ENCODE results near the gene POLA2. TPM values are rescaled to one million over a fixed set of nuclear protein-coding genes. Genes with fewer than 3 reads are reported as not detected.

Gene POLA2
- total RNA-seq, 1 donor from 2014 or later = 8.6 TPM

DNA sequence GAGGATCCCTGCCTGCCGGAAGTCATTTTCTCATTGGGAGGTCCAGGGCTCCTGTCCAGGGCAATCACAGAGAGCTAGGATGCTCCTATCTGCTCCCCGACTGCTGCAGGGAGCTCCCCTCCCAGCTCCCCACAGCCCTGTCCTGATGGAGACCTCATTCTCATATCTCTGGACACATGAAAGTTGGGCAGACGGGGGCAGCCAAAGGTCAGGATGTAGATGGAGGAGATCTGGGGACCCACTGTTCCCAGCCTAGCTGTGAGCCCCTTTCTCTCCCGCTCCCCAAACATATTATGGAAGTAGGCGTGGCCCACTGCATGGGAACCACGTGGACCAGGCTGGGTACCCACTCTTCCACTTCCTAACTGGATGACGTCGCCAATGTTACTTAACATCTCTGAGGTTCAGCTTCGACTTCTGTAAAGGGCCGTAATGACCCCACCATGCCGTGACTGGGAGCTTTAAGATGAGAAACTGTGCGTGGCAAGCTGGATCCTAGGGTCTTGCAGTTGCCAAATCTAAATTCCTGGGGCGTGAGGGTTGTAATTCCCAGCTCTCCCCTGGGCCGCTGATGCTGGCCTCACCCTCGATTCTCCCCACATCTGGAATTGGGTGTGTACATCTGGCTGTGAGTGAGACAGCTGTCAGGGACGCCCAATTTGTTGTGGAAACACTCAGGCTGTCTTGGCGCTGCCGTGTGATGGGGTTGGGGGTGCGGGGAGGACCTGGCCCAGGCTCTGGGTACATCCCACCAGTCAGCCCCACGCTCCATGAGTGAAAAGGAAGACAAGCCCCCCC, 54.7 kb downstream of the POLA2 start:
- H3K27ac Mint-ChIP-seq (ENCODE audit: unreplicated experiment) = peak overlapping the region; percentile 85
- no peaks in the 10 kb centered on the region for H3K36me3 Mint-ChIP-seq (ENCODE audit: unreplicated experiment)
- DNase-seq = no peak
- peaks cover 2% of the 10 kb centered on the region for H3K9me3 Mint-ChIP-seq (ENCODE audit: unreplicated experiment)
- peak overlapping the region; percentile 96 for H3K4me3 Mint-ChIP-seq (ENCODE audit: unreplicated experiment)
- peaks cover 13% of the 10 kb centered on the region for H3K4me1 Mint-ChIP-seq (ENCODE audit: low read depth, unreplicated experiment)
- peaks cover 12% of the 10 kb centered on the region for H3K27me3 Mint-ChIP-seq (ENCODE audit: unreplicated experiment)
- TF ChIP-seq, protein P1, sequence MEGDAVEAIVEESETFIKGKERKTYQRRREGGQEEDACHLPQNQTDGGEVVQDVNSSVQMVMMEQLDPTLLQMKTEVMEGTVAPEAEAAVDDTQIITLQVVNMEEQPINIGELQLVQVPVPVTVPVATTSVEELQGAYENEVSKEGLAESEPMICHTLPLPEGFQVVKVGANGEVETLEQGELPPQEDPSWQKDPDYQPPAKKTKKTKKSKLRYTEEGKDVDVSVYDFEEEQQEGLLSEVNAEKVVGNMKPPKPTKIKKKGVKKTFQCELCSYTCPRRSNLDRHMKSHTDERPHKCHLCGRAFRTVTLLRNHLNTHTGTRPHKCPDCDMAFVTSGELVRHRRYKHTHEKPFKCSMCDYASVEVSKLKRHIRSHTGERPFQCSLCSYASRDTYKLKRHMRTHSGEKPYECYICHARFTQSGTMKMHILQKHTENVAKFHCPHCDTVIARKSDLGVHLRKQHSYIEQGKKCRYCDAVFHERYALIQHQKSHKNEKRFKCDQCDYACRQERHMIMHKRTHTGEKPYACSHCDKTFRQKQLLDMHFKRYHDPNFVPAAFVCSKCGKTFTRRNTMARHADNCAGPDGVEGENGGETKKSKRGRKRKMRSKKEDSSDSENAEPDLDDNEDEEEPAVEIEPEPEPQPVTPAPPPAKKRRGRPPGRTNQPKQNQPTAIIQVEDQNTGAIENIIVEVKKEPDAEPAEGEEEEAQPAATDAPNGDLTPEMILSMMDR (IDR thresholded peaks at IDR 0.05; ENCODE audit: partially characterized antibody, unreplicated experiment) = no peak

DNA sequence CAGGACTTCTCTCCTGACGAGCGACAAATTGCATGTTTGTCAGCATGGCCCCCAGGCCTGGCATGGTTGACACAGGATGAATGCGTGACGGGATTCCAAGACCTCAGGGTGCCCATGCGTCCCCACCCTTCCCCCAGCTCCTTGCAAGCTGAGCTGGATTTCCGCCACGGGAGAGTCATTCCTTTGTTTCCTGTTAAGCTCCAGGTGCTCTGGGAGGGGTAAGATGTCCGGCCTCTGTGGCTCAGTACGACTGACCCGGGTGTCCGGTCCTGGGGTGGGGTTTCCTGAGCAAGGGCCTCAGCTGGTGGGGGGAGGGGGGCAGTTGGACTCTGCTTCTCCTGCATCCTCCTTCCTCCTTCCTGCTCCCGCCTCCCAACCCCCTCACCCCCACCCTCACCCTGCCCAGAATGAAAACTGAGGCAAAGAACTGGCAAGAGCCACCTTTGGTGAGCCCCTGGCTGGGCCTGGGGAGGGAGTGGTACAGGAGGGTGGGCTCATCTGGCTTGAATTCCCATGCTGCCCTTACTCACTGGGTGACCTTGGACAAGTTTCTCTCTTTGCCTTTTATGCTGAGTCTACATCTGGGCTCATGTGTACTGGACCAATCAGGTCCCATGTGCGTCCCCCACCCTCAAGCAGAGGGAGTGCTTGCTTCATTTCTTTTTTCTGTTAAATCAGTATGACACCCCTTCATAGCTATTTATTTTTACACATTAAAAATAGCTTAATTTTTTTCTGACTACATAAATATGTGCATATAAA, 55.4 kb downstream of the POLA2 start:
- H3K9me3 Mint-ChIP-seq (ENCODE audit: unreplicated experiment) = peaks cover 2% of the 10 kb centered on the region
- H3K27me3 Mint-ChIP-seq (ENCODE audit: unreplicated experiment) = peaks cover 14% of the 10 kb centered on the region
- H3K27ac Mint-ChIP-seq (ENCODE audit: unreplicated experiment) = peak overlapping the region; percentile 85
- TF ChIP-seq, protein P1 (IDR thresholded peaks at IDR 0.05; ENCODE audit: partially characterized antibody, unreplicated experiment) = no peak
- no peaks in the 10 kb centered on the region for H3K36me3 Mint-ChIP-seq (ENCODE audit: unreplicated experiment)
- H3K4me1 Mint-ChIP-seq (ENCODE audit: low read depth, unreplicated experiment) = peaks cover 13% of the 10 kb centered on the region
- peak overlapping the region; percentile 96 for H3K4me3 Mint-ChIP-seq (ENCODE audit: unreplicated experiment)
- DNase-seq = peak; percentile 33

DNA sequence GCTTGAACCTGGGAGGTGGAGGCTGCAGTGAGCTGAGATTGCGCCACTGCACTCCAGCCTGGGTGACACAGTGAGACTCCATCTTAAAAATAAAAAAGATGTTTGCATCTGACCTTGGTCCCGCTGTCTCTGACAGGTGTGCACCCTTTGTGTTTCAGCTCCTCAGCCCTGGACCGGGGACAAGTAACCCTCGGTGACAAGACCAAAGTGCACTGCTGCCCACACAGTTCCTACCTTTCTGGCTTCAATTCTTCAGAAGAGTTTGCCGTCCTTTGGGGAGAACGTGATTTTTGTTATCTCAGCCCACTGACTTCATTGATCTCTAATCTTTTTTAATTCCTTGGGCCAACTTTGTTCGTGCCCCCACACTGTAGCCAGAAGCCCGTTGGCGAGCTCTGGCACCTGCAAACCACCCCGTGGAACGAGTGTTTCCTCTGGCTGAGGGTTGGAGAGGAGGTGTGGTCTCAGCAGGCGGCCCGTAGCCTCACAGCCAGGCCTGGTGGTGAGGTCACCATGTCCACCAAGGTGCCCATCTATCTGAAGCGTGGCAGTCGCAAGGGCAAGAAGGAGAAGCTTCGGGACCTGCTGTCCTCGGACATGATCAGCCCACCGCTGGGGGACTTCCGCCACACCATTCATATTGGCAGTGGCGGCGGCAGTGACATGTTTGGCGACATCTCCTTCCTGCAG, 58.8 kb downstream of the POLA2 start:
- H3K4me3 Mint-ChIP-seq (ENCODE audit: unreplicated experiment) = peak overlapping the region; percentile 15
- TF ChIP-seq, protein P1 (IDR thresholded peaks at IDR 0.05; ENCODE audit: partially characterized antibody, unreplicated experiment) = no peak
- peaks cover 8% of the 10 kb centered on the region for H3K9me3 Mint-ChIP-seq (ENCODE audit: unreplicated experiment)

DNA sequence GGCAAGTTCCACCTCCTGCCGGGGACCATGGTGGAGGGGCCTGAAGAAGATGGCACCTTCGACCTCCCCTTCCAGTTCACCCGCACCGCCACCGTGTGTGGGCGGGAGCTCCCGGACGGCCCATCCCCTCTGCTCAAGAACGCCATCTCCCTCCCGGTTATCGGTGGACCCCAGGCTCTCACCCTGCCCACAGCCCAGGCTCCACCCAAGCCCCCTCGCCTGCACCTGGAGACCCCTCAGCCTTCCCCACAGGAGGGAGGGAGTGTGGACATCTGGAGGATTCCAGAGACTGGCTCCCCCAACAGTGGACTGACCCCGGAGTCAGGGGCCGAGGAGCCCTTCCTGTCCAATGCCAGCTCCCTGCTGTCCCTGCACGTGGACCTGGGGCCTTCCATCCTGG, 59.3 kb downstream of the POLA2 start:
- no peak overlapping the region for H3K4me3 Mint-ChIP-seq (ENCODE audit: unreplicated experiment)
- peaks cover 8% of the 10 kb centered on the region for H3K9me3 Mint-ChIP-seq (ENCODE audit: unreplicated experiment)
- H3K36me3 Mint-ChIP-seq (ENCODE audit: unreplicated experiment) = no peaks in the 10 kb centered on the region
- H3K27ac Mint-ChIP-seq (ENCODE audit: unreplicated experiment) = no peak overlapping the region
- TF ChIP-seq, protein P1 (IDR thresholded peaks at IDR 0.05; ENCODE audit: partially characterized antibody, unreplicated experiment) = no peak
- peaks cover 9% of the 10 kb centered on the region for H3K27me3 Mint-ChIP-seq (ENCODE audit: unreplicated experiment)
- DNase-seq = no peak
- peaks cover 4% of the 10 kb centered on the region for H3K4me1 Mint-ChIP-seq (ENCODE audit: low read depth, unreplicated experiment)

More for the DNA sequence above, 58.8 kb downstream of the POLA2 start:
- no peak for DNase-seq
- Mint-ChIP-seq H3K4me1 (ENCODE audit: low read depth, unreplicated experiment) (peaks cover 9% of the 10 kb centered on the region), H3K36me3 (ENCODE audit: unreplicated experiment) (no peaks in the 10 kb centered on the region), H3K27ac (ENCODE audit: unreplicated experiment) (no peak overlapping the region), H3K27me3 (ENCODE audit: unreplicated experiment) (peaks cover 10% of the 10 kb centered on the region)
